ENCODE measurements around the gene ANKH.

- TF ChIP-seq CTCF (IDR thresholded peaks at IDR 0.05 in 8 of 11, conservative IDR thresholded peaks at IDR 0.05 in 3 of 11) = no peak
- no peak for TF ChIP-seq POLR2AphosphoS5 (IDR thresholded peaks at IDR 0.05)
- no peak for TF ChIP-seq POLR2A (IDR thresholded peaks at IDR 0.05)
Measured at GRCh38 chr5:14818931-14819790, 52.4 kb downstream of the ANKH start.
